ENCODE data around the gene FHIT. TPM values are rescaled to one million over a fixed set of nuclear protein-coding genes. Genes with fewer than 3 reads are reported as not detected.

FHIT gene
- total and polyA plus RNA-seq, 10 of the 15 experiments (the other 5 are each of a cell fraction or from before 2014, with no cell fraction given): 4.2 to 14.9 (median 9.4) TPM

- ChIA-PET POLR2A (no interaction called here), RAD21 (ENCODE audit: unreplicated experiment) (no interaction called here), SMC1A (ENCODE audit: uncharacterized antibody, unreplicated experiment) (no interaction called here), CTCF (interaction anchor here (1.2 kb wide), 1 partner anchor 14 kb away, joined by 3 read pairs; no protein-coding TSS in a partner anchor)
- TF ChIP-seq SMC3 (IDR thresholded peaks at IDR 0.05; ENCODE audit: borderline replicate concordance, low read length) (no peak), GATAD2B (conservative IDR thresholded peaks at IDR 0.05; ENCODE audit: low read depth) (no peak), BRCA1 (IDR thresholded peaks at IDR 0.05; ENCODE audit: low read depth, low read length) (no peak), ESRRA (IDR thresholded peaks at IDR 0.05; ENCODE audit: low read length) (no peak), POLR2AphosphoS5 (IDR thresholded peaks at IDR 0.05; ENCODE audit: low read length) (no peak), HCFC1 (IDR thresholded peaks at IDR 0.05; ENCODE audit: low read length) (no peak), PAX8 (IDR thresholded peaks at IDR 0.05) (no peak), SPI1 (IDR thresholded peaks at IDR 0.05; ENCODE audit: borderline replicate concordance, insufficient read depth, low read depth, low read length) (no peak), GABPA (IDR thresholded peaks at IDR 0.05; ENCODE audit: low read depth) (no peak), NFIC (IDR thresholded peaks at IDR 0.05; ENCODE audit: low read depth, low read length) (no peak), POU2F2 (IDR thresholded peaks at IDR 0.05; ENCODE audit: borderline replicate concordance, low read depth, low read length) (no peak)
- TF ChIP-seq, protein P1, sequence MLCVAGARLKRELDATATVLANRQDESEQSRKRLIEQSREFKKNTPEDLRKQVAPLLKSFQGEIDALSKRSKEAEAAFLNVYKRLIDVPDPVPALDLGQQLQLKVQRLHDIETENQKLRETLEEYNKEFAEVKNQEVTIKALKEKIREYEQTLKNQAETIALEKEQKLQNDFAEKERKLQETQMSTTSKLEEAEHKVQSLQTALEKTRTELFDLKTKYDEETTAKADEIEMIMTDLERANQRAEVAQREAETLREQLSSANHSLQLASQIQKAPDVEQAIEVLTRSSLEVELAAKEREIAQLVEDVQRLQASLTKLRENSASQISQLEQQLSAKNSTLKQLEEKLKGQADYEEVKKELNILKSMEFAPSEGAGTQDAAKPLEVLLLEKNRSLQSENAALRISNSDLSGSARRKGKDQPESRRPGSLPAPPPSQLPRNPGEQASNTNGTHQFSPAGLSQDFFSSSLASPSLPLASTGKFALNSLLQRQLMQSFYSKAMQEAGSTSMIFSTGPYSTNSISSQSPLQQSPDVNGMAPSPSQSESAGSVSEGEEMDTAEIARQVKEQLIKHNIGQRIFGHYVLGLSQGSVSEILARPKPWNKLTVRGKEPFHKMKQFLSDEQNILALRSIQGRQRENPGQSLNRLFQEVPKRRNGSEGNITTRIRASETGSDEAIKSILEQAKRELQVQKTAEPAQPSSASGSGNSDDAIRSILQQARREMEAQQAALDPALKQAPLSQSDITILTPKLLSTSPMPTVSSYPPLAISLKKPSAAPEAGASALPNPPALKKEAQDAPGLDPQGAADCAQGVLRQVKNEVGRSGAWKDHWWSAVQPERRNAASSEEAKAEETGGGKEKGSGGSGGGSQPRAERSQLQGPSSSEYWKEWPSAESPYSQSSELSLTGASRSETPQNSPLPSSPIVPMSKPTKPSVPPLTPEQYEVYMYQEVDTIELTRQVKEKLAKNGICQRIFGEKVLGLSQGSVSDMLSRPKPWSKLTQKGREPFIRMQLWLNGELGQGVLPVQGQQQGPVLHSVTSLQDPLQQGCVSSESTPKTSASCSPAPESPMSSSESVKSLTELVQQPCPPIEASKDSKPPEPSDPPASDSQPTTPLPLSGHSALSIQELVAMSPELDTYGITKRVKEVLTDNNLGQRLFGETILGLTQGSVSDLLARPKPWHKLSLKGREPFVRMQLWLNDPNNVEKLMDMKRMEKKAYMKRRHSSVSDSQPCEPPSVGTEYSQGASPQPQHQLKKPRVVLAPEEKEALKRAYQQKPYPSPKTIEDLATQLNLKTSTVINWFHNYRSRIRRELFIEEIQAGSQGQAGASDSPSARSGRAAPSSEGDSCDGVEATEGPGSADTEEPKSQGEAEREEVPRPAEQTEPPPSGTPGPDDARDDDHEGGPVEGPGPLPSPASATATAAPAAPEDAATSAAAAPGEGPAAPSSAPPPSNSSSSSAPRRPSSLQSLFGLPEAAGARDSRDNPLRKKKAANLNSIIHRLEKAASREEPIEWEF (IDR thresholded peaks at IDR 0.05; ENCODE audit: insufficient replicate concordance, low read depth, low read length): no peak
- TF ChIP-seq, protein P2, sequence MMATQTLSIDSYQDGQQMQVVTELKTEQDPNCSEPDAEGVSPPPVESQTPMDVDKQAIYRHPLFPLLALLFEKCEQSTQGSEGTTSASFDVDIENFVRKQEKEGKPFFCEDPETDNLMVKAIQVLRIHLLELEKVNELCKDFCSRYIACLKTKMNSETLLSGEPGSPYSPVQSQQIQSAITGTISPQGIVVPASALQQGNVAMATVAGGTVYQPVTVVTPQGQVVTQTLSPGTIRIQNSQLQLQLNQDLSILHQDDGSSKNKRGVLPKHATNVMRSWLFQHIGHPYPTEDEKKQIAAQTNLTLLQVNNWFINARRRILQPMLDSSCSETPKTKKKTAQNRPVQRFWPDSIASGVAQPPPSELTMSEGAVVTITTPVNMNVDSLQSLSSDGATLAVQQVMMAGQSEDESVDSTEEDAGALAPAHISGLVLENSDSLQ (IDR thresholded peaks at IDR 0.05): no peak
- H3K36me3 ChIP-seq (ENCODE audit: control insufficient read depth in 2 of 2, insufficient read depth in 2 of 2, low read length in 1 of 2): no peaks in the 10 kb centered on the region
- DNase-seq (ENCODE audit: low read depth, low spot score) (no peak), ATAC-seq (no peak), FAIRE-seq (no peak)
- no peak overlapping the region for H3K4me2 ChIP-seq (ENCODE audit: control insufficient read depth, insufficient read depth)
- in situ Hi-C loops (cut with MboI) (no loop called here), intact Hi-C loops (cut with micrococcal nuclease; ENCODE audit: unreplicated experiment) (no loop called here)
- H3K9ac ChIP-seq (ENCODE audit: control insufficient read depth, insufficient read depth, low read length): no peak overlapping the region
- WGBS (ENCODE audit: insufficient coverage, insufficient replicate concordance, low lambda C conversion rate, missing lambda C conversion rate): 63% methylated on average over 6 of the region's 6 CpGs
- no TSS peak for BruUV-seq (replicated peaks)
- H3K4me1 ChIP-seq (ENCODE audit: control insufficient read depth, insufficient read depth, low read length): no peaks in the 10 kb centered on the region
- H3K4me3 ChIP-seq: no peak overlapping the region
- H3K27ac ChIP-seq (ENCODE audit: control insufficient read depth, insufficient read depth): no peak overlapping the region
- H4K20me1 ChIP-seq (ENCODE audit: control insufficient read depth, insufficient read depth): no peaks in the 10 kb centered on the region
- no peaks in the 10 kb centered on the region for H3K27me3 ChIP-seq (replicated peaks in 1 of 2; ENCODE audit: control insufficient read depth in 2 of 2, insufficient read depth in 2 of 2, low read length in 1 of 2)
- H3K9me3 ChIP-seq (replicated peaks; ENCODE audit: control insufficient read depth, insufficient read depth, low read length): no peaks in the 10 kb centered on the region
- no peak overlapping the region for H2AFZ ChIP-seq (ENCODE audit: control insufficient read depth, low read depth, low read length)
- no peaks in the 10 kb centered on the region for H3K79me2 ChIP-seq (ENCODE audit: control insufficient read depth, insufficient read depth, low read length)
These were observed 921.1 kb downstream of the FHIT start for GRCh38 chr3:60330107-60330506.
